Thyroid gland (tissue), 4 donors: ENCODE results near the gene POC5. TPM values are rescaled to one million over a fixed set of nuclear protein-coding genes. Genes with fewer than 3 reads are reported as not detected.
A peak's percentile ranks its signal among the peaks of the same experiment; 100 is the strongest.

ENCODE experiments used
- DNase-seq, 2 donors: peaks; one replicate each; pipeline ENCODE4 v3.0.0-alpha.2; 2019
- H3K27ac ChIP-seq, 3 donors: fragments of 200-600 bp; sonication (generic); 1 replicate in 2 of 3; 2 replicates in 1 of 3; pipeline ENCODE4 v1.5.1; 2016 to 2019; ENCODE audit warnings: mild to moderate bottlenecking in 1 of 3, moderate library complexity in 1 of 3
- H3K27me3 ChIP-seq: fragments of 200-600 bp; sonication (generic); one replicate; pipeline ENCODE4 v1.5.1; 2019
- H3K36me3 ChIP-seq, 2 donors: fragments of 200-600 bp; sonication (generic); one replicate each; pipeline ENCODE4 v1.5.1; 2016 to 2019
- H3K4me1 ChIP-seq, 2 donors: fragments of 200-600 bp; sonication (generic); one replicate each; pipeline ENCODE4 v1.5.1; 2017 to 2019
- H3K4me3 ChIP-seq, 3 donors: fragments of 200-600 bp; sonication (generic); replicated peaks in 1 of 3; 1 replicate in 2 of 3; 2 replicates in 1 of 3; pipeline ENCODE4 v1.5.1; 2016; ENCODE audit warnings: mild to moderate bottlenecking in 1 of 3
- H3K9me3 ChIP-seq: fragments of 200-600 bp; sonication (generic); one replicate; pipeline ENCODE4 v1.5.1; 2017
- POLR2A ChIP-seq, 2 donors: fragments of 450-650 bp; IDR thresholded peaks; one replicate each; pipeline ENCODE4 v1.6.1; 2017; ENCODE audit warnings: antibody characterized with exemption in 2 of 2, mild to moderate bottlenecking in 2 of 2, moderate library complexity in 1 of 2
- WGBS, 2 donors: methylation state at CpG; one replicate each; pipeline ENCODE4 v1.1.5; 2017; 5-methylcytosine and 5-hydroxymethylcytosine counted together
- intact Hi-C: fragments of 100-400 bp; cut with DNase I; formaldehyde crosslinking; loops from one replicate; pipeline ENCODE4 v1.15.1; 2023
- total RNA-seq, 4 donors: library from RNA; depleted of rRNA; stranded (reverse); fragments of >200 nt; gene quantifications; one replicate each; pipeline ENCODE4 v1.2.3, GENCODE V29; 2016
- TF ChIP-seq, protein P1 (sequence below), 6 experiments: fragments of 200-600 bp in 3 of 6; fragments of 450-650 bp in 3 of 6; sonication (generic) in 3 of 6; IDR thresholded peaks; one replicate each; pipeline ENCODE4 v1.5.1; 2016 to 2019; ENCODE audit warnings: antibody characterized with exemption in 6 of 6, mild to moderate bottlenecking in 2 of 6, inconsistent platforms in 1 of 6, moderate library complexity in 1 of 6

POC5 gene, protein sequence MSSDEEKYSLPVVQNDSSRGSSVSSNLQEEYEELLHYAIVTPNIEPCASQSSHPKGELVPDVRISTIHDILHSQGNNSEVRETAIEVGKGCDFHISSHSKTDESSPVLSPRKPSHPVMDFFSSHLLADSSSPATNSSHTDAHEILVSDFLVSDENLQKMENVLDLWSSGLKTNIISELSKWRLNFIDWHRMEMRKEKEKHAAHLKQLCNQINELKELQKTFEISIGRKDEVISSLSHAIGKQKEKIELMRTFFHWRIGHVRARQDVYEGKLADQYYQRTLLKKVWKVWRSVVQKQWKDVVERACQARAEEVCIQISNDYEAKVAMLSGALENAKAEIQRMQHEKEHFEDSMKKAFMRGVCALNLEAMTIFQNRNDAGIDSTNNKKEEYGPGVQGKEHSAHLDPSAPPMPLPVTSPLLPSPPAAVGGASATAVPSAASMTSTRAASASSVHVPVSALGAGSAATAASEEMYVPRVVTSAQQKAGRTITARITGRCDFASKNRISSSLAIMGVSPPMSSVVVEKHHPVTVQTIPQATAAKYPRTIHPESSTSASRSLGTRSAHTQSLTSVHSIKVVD
- total RNA-seq, result 10 to 100 TPM in 3 of 4 donors, 1 to 10 TPM in 1; 9.5 to 24.3 (median 14.4) TPM

GRCh38 chr5:75717082-75717922 is at the start of gene POC5:
Gene POC5, minus strand, starts transcription at chr5:75717437. Its CDS starts 4,500 bp downstream, at chr5:75712937.
- Histone ChIP-seq H3K27me3 (no peaks in the 10 kb centered on the region), H3K36me3 (no peaks in the 10 kb centered on the region), H3K27ac (peak within 1 kb of the TSS; percentile 29 to 69 (median 62)), H3K4me3 (peak within 1 kb of the TSS; percentile 52 to 75 (median 74)), H3K9me3 (no peaks in the 10 kb centered on the region), H3K4me1 (peaks cover 4 to 9% of the 10 kb centered on the region in 2 donors)
- TF ChIP-seq POLR2A (IDR thresholded peaks at IDR 0.05), result peak in 1 of 2 donors; percentile 73
- TF ChIP-seq, protein P1, sequence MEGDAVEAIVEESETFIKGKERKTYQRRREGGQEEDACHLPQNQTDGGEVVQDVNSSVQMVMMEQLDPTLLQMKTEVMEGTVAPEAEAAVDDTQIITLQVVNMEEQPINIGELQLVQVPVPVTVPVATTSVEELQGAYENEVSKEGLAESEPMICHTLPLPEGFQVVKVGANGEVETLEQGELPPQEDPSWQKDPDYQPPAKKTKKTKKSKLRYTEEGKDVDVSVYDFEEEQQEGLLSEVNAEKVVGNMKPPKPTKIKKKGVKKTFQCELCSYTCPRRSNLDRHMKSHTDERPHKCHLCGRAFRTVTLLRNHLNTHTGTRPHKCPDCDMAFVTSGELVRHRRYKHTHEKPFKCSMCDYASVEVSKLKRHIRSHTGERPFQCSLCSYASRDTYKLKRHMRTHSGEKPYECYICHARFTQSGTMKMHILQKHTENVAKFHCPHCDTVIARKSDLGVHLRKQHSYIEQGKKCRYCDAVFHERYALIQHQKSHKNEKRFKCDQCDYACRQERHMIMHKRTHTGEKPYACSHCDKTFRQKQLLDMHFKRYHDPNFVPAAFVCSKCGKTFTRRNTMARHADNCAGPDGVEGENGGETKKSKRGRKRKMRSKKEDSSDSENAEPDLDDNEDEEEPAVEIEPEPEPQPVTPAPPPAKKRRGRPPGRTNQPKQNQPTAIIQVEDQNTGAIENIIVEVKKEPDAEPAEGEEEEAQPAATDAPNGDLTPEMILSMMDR (IDR thresholded peaks at IDR 0.05), result no peak
- DNase-seq, result peak; percentile 97
- WGBS, 2 donors, result 15 to 51% methylated on average over 13 to 44 of the region's 51 CpGs
- intact Hi-C loops, result no loop called here

DNA sequence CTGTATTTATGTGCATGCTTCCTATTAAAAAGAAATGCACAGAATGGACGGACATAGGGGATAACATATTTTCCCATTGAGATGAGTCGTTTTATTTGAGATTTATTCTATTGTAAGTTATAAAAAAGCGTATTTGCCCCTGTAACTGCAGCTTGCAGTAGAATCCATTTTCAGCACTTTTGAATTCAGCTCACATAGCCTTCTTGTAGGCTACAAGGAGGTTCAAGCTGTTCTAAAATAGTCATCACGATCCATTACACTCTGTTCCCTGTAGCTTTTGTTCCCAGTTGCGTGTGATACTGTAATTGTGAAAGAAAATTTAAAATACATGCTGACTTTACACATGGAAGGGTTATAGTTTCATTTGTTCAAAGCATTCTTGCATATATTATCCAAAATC is 40.9 kb upstream of the POC5 start:
- intact Hi-C loops, result no loop called here
- DNase-seq, result no peak
- 89 to 91% methylated on average over 5 of the region's 5 CpGs for WGBS, 2 donors
- Histone ChIP-seq H3K27me3 (no peaks in the 10 kb centered on the region), H3K4me3 (no peak overlapping the region), H3K9me3 (no peaks in the 10 kb centered on the region), H3K36me3 (no peaks in the 10 kb centered on the region), H3K27ac (no peak overlapping the region), H3K4me1 (no peaks in the 10 kb centered on the region)
- no peak for TF ChIP-seq POLR2A (IDR thresholded peaks at IDR 0.05)
- TF ChIP-seq, protein P1 (IDR thresholded peaks at IDR 0.05), result no peak

- no peaks in the 10 kb centered on the region for H3K27me3 ChIP-seq
- no peak overlapping the region for H3K27ac ChIP-seq
- no peaks in the 10 kb centered on the region for H3K9me3 ChIP-seq
- TF ChIP-seq, protein P1 (IDR thresholded peaks at IDR 0.05), result no peak
- TF ChIP-seq POLR2A (IDR thresholded peaks at IDR 0.05), result no peak
- intact Hi-C loops, result no loop called here
- H3K36me3 ChIP-seq, result no peaks in the 10 kb centered on the region
- no peaks in the 10 kb centered on the region for H3K4me1 ChIP-seq
- no peak for DNase-seq
- H3K4me3 ChIP-seq, result no peak overlapping the region
Measured at GRCh38 chr5:75756981-75757380, 39.7 kb upstream of the POC5 start.

- H3K9me3 ChIP-seq, result no peaks in the 10 kb centered on the region
- intact Hi-C loops, result no loop called here
- H3K27ac ChIP-seq, result no peak overlapping the region
- H3K4me1 ChIP-seq, result no peaks in the 10 kb centered on the region
- no peak for DNase-seq
- H3K36me3 ChIP-seq, result no peaks in the 10 kb centered on the region
- no peak overlapping the region for H3K4me3 ChIP-seq
- H3K27me3 ChIP-seq, result no peaks in the 10 kb centered on the region
- 48 to 52% methylated on average over 2 of the region's 2 CpGs for WGBS, 2 donors
- no peak for TF ChIP-seq POLR2A (IDR thresholded peaks at IDR 0.05)
- TF ChIP-seq, protein P1 (IDR thresholded peaks at IDR 0.05), result no peak
Measured at GRCh38 chr5:75756211-75756610, 39.0 kb upstream of the POC5 start.
